ENCODE data around the gene CSPG5. TPM values are rescaled to one million over a fixed set of nuclear protein-coding genes. Genes with fewer than 3 reads are reported as not detected.

Gene CSPG5
- total RNA-seq, 3 donors from 2014 or later = 0.58 to 1.7 (median 0.60) TPM

GRCh38 chr3:47553407-47553806, 25.3 kb downstream of the CSPG5 start:
- ATAC-seq (no peak), DNase-seq (no peak)
- TF ChIP-seq CTCF (IDR thresholded peaks at IDR 0.05) = no peak
- Histone ChIP-seq H3K4me3 (no peak overlapping the region), H3K36me3 (ENCODE audit: low read depth) (no peaks in the 10 kb centered on the region), H3K4me1 (ENCODE audit: low read depth) (no peaks in the 10 kb centered on the region), H3K9me3 (no peaks in the 10 kb centered on the region)
- intact Hi-C loops (cut with DNase I, micrococcal nuclease) = no loop called here

- Histone ChIP-seq H3K9me3 (no peaks in the 10 kb centered on the region), H3K4me3 (no peak overlapping the region), H3K4me1 (ENCODE audit: low read depth) (no peaks in the 10 kb centered on the region), H3K36me3 (ENCODE audit: low read depth) (no peaks in the 10 kb centered on the region)
- DNase-seq (peak in 1 of 3 donors; percentile 51), ATAC-seq (peak; percentile 21)
- intact Hi-C loops (cut with DNase I, micrococcal nuclease) = no loop called here
- TF ChIP-seq CTCF (IDR thresholded peaks at IDR 0.05) = no peak
These were observed 36.0 kb downstream of the CSPG5 start for GRCh38 chr3:47542471-47543173.

GRCh38 chr3:47541583-47542108, 37.0 kb downstream of the CSPG5 start:
- Histone ChIP-seq H3K9me3 (no peaks in the 10 kb centered on the region), H3K4me1 (ENCODE audit: low read depth) (no peaks in the 10 kb centered on the region), H3K4me3 (no peak overlapping the region), H3K36me3 (ENCODE audit: low read depth) (no peaks in the 10 kb centered on the region)
- no peak for TF ChIP-seq CTCF (IDR thresholded peaks at IDR 0.05)
- DNase-seq (no peak), ATAC-seq (no peak)
- intact Hi-C loops (cut with DNase I, micrococcal nuclease) = no loop called here

GRCh38 chr3:47540281-47540680, 38.4 kb downstream of the CSPG5 start:
- intact Hi-C loops (cut with DNase I, micrococcal nuclease) = no loop called here
- no peak for TF ChIP-seq CTCF (IDR thresholded peaks at IDR 0.05)
- Histone ChIP-seq H3K4me3 (no peak overlapping the region), H3K36me3 (ENCODE audit: low read depth) (no peaks in the 10 kb centered on the region), H3K9me3 (no peaks in the 10 kb centered on the region), H3K4me1 (ENCODE audit: low read depth) (no peaks in the 10 kb centered on the region)
- ATAC-seq (no peak), DNase-seq (no peak)

GRCh38 chr3:47536967-47537366, 41.7 kb downstream of the CSPG5 start:
- no peak for DNase-seq
- no peak for TF ChIP-seq CTCF (IDR thresholded peaks at IDR 0.05)
- no peaks in the 10 kb centered on the region for H3K4me1 ChIP-seq (ENCODE audit: low read depth)
- intact Hi-C loops (cut with DNase I, micrococcal nuclease) = no loop called here
- no peak for ATAC-seq
- no peaks in the 10 kb centered on the region for H3K36me3 ChIP-seq (ENCODE audit: low read depth)
- H3K9me3 ChIP-seq = no peaks in the 10 kb centered on the region
- H3K4me3 ChIP-seq = no peak overlapping the region
